HG03095 (cell line): ENCODE data around the gene PIGV.

Experiments
- ATAC-seq: cut with Tn5 transposase; IDR thresholded peaks from one replicate; pipeline ENCODE4 v1.9.1; 2021; ENCODE audit warnings: moderate library complexity; ENCODE audit not compliant: unreplicated experiment

The PIGV gene

GRCh38 chr1:26772687-26773086 lies 15.1 kb upstream of the PIGV start:
- no peak for ATAC-seq

- no peak for ATAC-seq
Observed at GRCh38 chr1:26774462-26774861, 13.3 kb upstream of the PIGV start.

DNA sequence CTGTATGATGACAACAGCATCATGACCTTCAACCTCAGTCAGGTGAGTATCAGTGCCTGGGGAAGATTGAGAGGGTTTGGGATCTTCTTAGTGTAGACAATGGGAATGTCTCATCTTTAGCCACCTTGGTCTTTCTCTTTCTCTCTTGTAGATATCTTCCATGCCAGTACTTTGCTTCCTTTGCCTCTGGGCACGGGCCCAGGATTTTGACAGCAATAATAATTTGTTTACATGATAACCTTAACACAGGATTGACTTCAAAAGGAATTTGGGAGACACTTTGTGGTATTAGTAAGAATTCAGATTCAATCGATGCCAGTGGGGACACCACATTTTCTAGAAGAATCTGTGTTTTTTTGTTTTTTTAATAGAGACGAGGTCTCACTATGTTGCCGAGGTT lies 12.1 kb upstream of the PIGV start:
- no peak for ATAC-seq

DNA sequence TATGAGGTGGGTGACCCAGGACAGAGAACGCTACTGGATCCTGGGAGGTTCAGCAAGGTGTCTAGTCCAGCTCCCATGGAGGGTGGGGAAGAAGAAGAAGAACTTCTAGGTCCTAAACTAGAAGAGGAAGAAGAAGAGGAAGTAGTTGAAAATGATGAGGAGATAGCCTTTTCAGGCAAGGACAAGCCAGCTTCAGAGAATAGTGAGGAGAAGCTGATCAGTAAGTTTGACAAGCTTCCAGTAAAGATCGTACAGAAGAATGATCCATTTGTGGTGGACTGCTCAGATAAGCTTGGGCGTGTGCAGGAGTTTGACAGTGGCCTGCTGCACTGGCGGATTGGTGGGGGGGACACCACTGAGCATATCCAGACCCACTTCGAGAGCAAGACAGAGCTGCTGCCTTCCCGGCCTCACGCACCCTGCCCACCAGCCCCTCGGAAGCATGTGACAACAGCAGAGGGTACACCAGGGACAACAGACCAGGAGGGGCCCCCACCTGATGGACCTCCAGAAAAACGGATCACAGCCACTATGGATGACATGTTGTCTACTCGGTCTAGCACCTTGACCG lies 8.6 kb upstream of the PIGV start:
- no peak for ATAC-seq

DNA sequence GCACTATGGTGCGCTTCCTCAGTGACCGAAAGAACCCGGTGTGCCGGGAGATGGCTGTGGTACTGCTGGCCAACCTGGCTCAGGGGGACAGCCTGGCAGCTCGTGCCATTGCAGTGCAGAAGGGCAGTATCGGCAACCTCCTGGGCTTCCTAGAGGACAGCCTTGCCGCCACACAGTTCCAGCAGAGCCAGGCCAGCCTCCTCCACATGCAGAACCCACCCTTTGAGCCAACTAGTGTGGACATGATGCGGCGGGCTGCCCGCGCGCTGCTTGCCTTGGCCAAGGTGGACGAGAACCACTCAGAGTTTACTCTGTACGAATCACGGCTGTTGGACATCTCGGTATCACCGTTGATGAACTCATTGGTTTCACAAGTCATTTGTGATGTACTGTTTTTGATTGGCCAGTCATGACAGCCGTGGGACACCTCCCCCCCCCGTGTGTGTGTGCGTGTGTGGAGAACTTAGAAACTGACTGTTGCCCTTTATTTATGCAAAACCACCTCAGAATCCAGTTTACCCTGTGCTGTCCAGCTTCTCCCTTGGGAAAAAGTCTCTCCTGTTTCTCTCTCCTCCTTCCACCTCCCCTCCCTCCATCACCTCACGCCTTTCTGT lies 7.3 kb upstream of the PIGV start:
- no peak for ATAC-seq

- no peak for ATAC-seq
Observed at GRCh38 chr1:26781206-26781825, 6.4 kb upstream of the PIGV start.

GRCh38 chr1:26782521-26783212 lies 5.1 kb upstream of the PIGV start:
- ATAC-seq: no peak

DNA sequence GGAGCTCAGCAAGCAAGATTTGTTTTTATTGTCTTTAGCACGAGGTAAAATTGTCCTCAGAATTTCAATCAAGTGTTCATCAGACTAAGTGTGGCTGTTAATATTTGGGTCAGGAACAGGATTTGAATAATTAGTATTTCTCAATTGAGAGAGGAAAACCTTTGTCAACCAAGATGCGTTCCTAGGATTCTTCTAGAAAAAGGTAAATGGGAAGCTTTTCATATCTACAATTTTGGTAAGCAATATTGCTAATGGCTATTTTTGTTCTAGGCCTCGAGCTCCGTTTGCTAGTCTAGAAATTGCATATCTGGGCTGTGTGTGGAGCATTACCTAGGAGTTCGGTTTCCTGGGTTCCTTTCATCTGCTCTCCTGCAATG lies 4.1 kb upstream of the PIGV start:
- no peak for ATAC-seq

GRCh38 chr1:26784023-26784871 lies 3.5 kb upstream of the PIGV start:
- ATAC-seq: no peak

GRCh38 chr1:26784886-26785285 lies 2.9 kb upstream of the PIGV start:
- ATAC-seq: no peak

- no peak for ATAC-seq
Observed at GRCh38 chr1:26785611-26786436, 1.9 kb upstream of the PIGV start.

- no peak for ATAC-seq
Observed at GRCh38 chr1:26786437-26787380, 1.0 kb upstream of the PIGV start.

GRCh38 chr1:26787381-26787705 lies 407 bp upstream of the PIGV start:
- peak; percentile 38 for ATAC-seq

DNA sequence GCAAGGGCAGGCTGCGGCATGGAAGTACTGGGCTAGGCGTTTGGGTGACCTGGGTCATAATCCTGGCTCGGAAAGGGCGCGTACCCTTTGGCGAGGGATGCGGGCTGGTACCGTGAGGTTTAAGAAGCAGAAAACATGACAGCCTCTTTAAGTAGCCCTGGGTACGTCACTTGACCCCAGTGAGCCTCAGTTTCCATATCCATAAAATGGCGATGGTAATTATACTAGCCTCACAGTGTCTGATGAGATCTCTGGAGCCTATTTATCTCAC lies 700 bp downstream of the PIGV start:
- no peak for ATAC-seq

GRCh38 chr1:26788836-26789611 lies 1.3 kb downstream of the PIGV start:
- ATAC-seq: no peak

GRCh38 chr1:26789612-26789865 lies 1.8 kb downstream of the PIGV start:
- no peak for ATAC-seq

GRCh38 chr1:26789931-26790330 lies 2.2 kb downstream of the PIGV start:
- ATAC-seq: no peak

GRCh38 chr1:26790551-26790953 lies 2.8 kb downstream of the PIGV start:
- ATAC-seq: no peak

GRCh38 chr1:26791148-26791547 lies 3.4 kb downstream of the PIGV start:
- no peak for ATAC-seq
